ENCODE data around the gene OSBPL1A. TPM values are rescaled to one million over a fixed set of nuclear protein-coding genes. Genes with fewer than 3 reads are reported as not detected.

The OSBPL1A gene
- total RNA-seq, 1 donor from 2014 or later: 162 TPM

GRCh38 chr18:24344509-24344908 is 53.1 kb downstream of the OSBPL1A start:
- no peak for DNase-seq (ENCODE audit: low spot score)

GRCh38 chr18:24342347-24342746 is 55.3 kb downstream of the OSBPL1A start:
- DNase-seq (ENCODE audit: low spot score): no peak

GRCh38 chr18:24341361-24341760 is 56.3 kb downstream of the OSBPL1A start:
- DNase-seq (ENCODE audit: low spot score): no peak

GRCh38 chr18:24333084-24333483 is 64.5 kb downstream of the OSBPL1A start:
- DNase-seq (ENCODE audit: low spot score): no peak

- no peak for DNase-seq (ENCODE audit: low spot score)
Measured at GRCh38 chr18:24326211-24326610, 71.4 kb downstream of the OSBPL1A start.

- DNase-seq (ENCODE audit: low spot score): no peak
Measured at GRCh38 chr18:24322584-24323136, 75.0 kb downstream of the OSBPL1A start.

- no peak for DNase-seq (ENCODE audit: low spot score)
Measured at GRCh38 chr18:24321071-24321470, 76.6 kb downstream of the OSBPL1A start.

- no peak for DNase-seq (ENCODE audit: low spot score)
Measured at GRCh38 chr18:24319757-24320156, 77.9 kb downstream of the OSBPL1A start.

GRCh38 chr18:24317370-24317769 is 80.3 kb downstream of the OSBPL1A start:
- no peak for DNase-seq (ENCODE audit: low spot score)

GRCh38 chr18:24315170-24315569 is 82.5 kb downstream of the OSBPL1A start:
- DNase-seq (ENCODE audit: low spot score): no peak

- DNase-seq (ENCODE audit: low spot score): no peak
Measured at GRCh38 chr18:24306201-24306600, 91.4 kb downstream of the OSBPL1A start.

- no peak for DNase-seq (ENCODE audit: low spot score)
Measured at GRCh38 chr18:24300703-24301102, 96.9 kb downstream of the OSBPL1A start.

GRCh38 chr18:24296276-24296675 is 101.3 kb downstream of the OSBPL1A start:
- DNase-seq (ENCODE audit: low spot score): no peak

- no peak for DNase-seq (ENCODE audit: low spot score)
Measured at GRCh38 chr18:24293254-24293653, 104.4 kb downstream of the OSBPL1A start.

- no peak for DNase-seq (ENCODE audit: low spot score)
Measured at GRCh38 chr18:24278591-24278990, 119.0 kb downstream of the OSBPL1A start.

GRCh38 chr18:24277516-24278195 is 120.0 kb downstream of the OSBPL1A start:
- DNase-seq (ENCODE audit: low spot score): no peak

- DNase-seq (ENCODE audit: low spot score): no peak
Measured at GRCh38 chr18:24276994-24277393, 120.6 kb downstream of the OSBPL1A start.

GRCh38 chr18:24274837-24275236 is 122.8 kb downstream of the OSBPL1A start:
- DNase-seq (ENCODE audit: low spot score): no peak

GRCh38 chr18:24273596-24273995 is 124.0 kb downstream of the OSBPL1A start:
- no peak for DNase-seq (ENCODE audit: low spot score)

GRCh38 chr18:24272229-24272525 is 125.4 kb downstream of the OSBPL1A start:
- no peak for DNase-seq (ENCODE audit: low spot score)

GRCh38 chr18:24271381-24272228 is 126.0 kb downstream of the OSBPL1A start:
- DNase-seq (ENCODE audit: low spot score): peak; percentile 94

GRCh38 chr18:24270937-24271380 is 126.7 kb downstream of the OSBPL1A start:
- DNase-seq (ENCODE audit: low spot score): no peak
